NCI-H446 treated with DMSO at 0.1 percent for 48 hours (cell line): ENCODE data around the gene FNDC3B.

ENCODE experiments used
- DNase-seq: peaks from one replicate; lab custom pipeline; 2025; lab: John Stamatoyannopoulos, UW

The FNDC3B gene

GRCh38 chr3:172449466-172450149 is 410.2 kb downstream of the FNDC3B start:
- no peak for DNase-seq
